ENCODE results near the gene TMEM72.

Gene TMEM72

DNA sequence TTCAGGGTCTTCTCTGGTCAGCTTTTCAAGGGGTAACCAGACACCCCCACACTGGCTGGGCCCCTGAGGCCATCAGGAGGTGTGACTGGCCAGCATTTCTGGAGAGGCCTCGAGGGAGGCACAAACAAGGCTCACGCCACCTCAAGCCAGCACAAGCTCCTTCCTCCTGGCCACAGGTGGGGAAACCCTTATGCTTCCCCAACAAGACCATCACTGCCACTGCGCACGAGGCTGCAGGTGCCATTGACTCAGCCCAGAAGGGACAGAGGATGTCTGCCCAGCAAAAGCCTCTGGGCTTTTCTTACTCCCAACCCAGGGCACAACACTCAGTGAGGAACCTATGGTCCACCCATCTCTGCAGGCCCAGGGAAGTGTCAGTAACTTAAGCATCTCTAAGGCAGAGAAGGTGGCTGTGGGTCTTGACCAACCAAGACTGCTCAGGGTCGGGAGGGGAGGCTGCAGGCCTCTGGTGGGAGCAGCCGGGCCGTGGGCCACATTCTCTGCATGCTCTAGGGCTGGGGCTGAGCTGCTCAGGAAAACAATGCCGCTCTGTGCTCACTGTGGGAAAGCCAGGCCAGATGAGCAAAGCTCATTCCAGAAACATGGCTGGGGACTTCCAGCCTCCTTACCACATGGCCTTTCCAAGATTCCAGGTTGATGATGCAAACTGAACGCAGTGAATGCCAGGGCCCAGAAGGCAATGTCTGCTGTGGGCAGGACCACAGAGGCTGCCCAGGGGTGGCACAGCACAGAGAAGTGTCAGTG, 24.2 kb downstream of the TMEM72 start:
- DNase-seq = no peak

DNA sequence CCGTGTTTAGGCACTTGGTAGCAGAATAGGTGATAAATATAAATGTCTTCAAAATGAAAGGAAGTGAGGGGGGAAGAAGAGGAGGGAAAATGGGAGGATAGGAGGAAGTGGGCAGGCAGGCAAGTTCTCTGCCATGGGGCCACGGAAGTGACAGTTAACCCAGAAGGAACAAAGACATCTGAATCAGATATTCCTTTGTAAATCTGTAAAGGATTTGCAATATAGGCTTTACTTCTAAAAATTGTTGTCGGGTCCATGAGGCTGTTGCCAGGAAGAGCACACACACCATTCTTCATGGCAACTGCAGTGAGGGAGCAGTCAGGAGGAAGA, 24.8 kb downstream of the TMEM72 start:
- no peak for DNase-seq

DNA sequence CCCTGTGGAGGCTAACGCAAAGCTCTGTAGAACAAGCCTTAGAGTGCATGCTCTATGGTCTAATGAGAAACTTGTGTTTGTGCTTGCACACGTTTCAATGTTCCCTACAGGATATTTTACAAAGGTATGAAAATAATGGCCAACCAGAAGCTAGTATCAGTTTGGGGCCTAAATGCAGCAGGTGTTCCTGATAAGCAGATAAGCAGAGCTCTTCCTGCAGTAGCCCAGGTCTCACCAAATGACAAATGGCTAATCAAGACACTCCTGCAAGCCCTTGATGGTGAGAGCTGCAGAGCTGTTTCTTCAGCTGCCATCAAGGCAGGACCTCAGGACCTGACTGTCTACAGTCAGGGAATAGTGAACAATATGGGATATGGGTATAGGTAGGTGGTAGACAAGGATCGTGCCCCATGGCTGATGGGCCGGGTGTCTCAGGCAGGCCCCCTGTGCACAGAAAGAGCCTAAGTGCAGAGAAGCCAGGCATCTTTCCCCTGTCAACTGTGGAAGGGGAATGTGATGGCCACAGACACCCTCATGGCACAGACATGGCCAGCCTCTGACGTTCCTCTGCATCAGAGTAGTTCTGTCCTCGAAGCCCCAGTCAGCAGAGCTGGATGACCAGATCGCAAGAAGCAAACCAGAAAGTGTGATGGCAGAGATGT, 25.3 kb downstream of the TMEM72 start:
- DNase-seq = no peak

DNA sequence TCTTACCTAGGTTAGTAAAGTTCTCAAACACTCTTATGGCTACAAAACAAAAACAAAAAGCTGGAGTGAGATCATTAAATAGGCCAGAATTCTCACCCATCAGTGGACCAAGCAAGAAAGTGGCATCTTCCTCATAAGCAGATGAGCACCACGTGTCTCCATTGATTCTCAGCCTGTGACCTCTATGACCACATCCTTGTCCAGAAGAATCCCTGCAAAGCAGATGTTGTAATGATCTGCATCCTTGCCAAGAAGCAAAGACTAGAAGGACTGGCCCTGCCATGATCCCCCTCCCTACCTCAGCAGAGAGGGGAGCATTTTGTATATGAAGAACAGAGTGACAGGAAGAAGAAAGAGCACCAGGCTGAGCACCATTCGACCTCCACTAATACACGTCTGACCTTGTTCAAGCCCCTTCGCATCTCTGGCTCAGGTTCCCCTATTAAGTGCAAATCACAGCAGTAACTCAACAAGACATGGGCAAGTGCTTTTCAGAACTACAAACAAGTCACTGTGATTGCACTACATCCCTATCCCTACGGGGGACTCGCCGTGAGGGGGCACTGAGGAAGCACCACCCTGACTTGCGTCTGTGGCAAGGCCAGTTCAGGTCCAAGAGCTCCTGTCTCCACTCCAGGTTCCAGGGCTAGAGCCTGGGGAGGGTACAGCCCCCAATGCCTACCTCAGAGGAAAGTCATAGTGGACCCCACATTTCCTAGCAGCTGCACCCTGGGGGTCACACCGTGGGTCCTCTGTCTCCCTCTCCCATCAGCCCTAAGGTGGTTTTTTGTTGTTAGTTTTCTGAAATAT, 26.3 kb downstream of the TMEM72 start:
- no peak for DNase-seq

DNA sequence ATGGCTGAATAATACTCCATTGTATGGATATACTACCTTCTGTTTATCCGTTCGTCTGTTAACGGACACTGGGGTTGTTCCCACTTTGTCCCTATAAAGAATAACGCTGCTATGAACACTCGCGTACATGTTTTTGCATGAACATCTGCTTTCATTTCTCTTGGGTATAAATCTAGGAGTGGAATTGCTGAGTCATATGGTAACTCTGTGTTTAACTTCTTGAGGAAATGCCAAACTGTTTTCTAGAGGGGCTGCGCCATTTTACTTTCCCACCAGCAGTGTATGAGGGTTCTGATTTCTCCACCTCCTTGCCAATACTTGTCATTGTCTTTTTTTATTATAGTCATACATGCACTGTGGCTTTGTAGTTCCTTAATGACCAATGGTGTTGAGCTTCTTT, 27.8 kb downstream of the TMEM72 start:
- no peak for DNase-seq

DNA sequence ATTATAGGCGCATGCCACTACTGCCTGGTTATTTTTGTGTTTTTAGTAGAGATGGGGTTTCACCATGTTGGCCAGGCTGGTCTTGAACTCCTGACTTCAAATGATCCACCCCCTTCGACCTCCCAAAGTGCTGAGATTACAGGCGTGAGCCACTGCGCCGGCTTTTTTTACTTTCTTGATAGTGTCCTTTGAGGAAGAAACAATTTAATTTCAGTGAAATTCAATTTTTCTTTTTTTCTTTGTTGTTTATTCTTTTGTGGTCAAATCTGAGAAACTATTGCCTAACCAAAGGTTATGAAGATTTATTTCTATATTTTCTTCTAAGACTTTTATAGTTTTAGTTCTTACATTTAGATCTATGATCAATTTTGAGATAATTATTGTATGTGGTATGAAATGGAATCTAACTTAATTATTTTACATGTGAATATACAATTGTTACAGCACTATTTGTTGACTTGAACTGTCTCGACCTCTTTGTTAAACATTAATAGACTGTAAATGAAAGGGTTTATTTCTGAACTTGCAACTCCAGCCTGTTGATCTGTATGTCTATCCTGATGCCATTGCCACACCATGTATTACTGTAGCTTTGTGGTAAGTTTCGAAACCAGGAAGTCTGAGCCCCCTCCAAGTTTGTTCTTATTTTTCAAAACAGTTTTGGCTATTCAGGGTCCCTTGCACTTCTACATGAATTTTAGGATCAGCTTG, 28.7 kb downstream of the TMEM72 start:
- DNase-seq = no peak

DNA sequence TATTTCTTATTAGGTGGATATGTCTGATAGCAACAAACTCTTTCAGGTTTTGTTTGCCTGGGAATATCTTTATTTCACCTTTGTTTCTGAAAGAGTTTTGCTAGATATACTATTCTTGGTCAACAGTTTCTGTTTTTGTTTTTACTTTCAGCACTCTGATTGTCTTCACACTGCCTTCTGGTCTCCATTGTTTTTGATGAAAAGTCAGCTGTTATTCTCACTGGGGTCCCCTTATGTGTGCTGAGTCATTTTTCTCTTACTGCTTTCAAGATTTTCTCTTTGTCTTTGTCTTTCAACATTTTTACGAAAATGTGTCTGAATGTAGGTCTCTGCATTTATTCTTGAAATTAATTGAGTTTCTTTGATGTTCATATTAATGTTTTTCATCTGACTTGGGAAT, 33.2 kb downstream of the TMEM72 start:
- no peak for DNase-seq

DNA sequence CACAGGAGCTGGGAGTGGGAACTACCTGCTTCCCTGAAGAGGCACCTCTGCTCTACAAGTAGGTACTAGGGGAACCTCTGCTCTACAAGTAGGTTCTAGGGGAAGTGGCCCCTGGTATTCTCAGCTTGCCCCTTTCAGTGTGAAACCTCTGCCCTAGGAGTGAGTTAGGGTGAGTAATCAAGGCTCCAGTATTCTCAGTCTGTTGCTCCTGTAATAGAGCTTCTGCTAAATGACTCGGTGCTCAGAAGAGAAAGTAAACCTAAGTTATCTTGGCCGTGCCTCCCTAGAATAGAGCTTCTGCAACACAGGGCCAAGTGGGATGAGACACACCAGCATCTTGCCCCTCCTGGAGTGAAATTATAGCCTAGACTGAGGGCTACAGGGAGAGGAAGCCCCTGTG, 35.1 kb downstream of the TMEM72 start:
- peak; percentile 7 for DNase-seq

DNA sequence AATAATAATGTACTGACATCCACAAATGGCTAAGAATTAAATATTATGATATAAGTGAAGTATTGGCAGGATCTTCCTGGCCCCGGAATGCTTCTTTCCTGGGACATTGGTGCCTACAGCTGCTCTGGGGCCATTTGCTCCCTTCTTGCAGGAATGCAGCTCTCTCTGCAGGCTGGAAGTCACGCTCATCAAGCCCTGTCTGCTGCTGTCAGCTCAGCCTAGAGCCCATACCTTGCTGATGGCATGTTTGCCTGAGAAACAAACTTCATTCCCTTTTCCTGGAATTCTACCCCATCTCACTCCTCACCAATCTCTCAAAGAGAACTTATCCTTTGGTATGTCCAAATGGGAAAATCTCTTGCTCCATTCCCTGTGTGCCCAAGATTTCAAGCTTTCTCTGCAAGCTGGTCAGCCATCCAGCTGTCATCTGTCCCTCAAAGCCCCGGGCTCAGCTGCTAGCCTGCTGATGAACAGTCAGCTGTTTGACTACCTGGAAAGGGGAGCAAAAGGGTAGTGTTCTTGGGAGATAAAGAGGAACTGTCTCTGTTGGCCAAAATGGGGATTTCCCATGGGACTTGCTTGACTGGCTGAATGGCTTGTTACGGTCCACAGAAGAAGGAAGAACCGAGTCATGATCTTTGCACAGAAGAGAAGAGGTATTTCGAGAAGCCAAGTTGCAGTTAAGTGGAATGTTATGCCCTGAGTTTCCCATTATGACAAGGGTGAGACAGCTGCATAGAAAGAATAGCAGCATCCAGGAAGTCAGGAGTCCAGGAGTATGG, 36.4 kb downstream of the TMEM72 start:
- DNase-seq = peak; percentile 18

DNA sequence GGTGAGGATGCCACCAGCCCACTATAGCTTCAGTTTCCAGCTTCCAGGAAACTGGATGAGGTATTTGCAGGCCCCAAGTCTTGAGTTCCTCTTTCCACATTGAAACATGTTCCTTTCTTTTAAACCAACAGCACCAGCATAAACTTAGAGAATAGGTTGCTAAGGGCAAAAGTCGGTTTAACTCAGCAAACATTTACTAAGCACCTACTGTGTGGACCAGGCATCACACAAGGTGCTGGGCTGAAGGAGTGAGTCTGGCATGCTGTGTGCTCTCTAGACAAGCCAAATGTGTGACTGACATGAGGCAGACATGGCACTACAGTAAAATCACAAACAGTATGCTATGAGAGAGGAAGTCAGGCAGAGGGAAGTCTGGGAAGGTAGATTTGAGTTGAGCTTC, 37.5 kb downstream of the TMEM72 start:
- no peak for DNase-seq

DNA sequence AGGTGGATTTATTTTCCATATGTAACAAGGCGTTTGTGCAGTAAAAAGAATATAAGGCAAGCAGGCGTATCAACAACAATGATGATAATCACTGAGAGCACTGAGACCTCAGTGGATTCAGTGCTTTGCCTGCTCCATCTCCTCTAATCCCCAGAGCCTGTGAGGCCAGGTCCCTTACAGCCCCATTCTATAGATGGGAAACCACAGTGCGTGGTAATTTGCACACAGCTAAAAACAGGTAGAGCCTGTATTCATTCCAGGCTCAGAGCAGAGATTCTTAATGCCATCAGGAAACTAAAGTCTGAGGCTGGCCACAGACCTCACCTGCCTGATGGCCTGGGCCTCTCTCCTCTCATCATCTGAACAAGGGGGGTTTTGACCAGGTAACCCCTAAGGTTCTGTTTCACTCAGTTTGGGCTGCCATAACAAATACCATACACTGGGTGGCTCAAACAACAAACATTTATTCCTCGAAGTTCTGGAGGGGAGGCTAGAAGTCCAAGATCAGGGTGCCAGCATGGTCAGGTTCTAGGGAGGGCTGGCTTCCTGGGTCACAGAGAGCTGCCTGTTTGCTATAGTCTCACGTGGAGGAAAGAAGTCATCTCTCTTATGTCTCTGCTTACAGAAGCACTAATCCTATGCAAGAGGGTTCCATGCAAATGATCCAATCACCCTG, 38.1 kb downstream of the TMEM72 start:
- peak; percentile 21 for DNase-seq

DNA sequence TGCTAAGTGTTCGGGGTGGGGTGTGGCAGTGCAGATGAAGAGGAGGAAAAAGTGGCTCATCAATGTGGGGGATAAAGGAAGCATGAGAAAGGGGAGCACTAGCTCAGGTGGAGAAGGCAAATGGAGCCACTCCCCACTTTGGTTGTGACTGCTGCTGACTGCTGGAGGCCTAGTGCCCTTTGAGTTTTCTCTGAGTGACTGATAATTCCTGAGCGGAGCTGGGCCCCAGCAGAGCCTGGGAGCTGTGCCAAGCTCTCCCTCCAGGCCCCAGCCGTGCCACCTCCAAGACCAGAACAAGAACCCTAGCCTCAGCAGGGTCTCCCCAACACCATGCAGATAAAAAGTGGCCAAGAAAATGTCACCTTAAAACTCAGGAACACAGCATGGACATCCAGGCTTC, 38.8 kb downstream of the TMEM72 start:
- peak; percentile 14 for DNase-seq

DNA sequence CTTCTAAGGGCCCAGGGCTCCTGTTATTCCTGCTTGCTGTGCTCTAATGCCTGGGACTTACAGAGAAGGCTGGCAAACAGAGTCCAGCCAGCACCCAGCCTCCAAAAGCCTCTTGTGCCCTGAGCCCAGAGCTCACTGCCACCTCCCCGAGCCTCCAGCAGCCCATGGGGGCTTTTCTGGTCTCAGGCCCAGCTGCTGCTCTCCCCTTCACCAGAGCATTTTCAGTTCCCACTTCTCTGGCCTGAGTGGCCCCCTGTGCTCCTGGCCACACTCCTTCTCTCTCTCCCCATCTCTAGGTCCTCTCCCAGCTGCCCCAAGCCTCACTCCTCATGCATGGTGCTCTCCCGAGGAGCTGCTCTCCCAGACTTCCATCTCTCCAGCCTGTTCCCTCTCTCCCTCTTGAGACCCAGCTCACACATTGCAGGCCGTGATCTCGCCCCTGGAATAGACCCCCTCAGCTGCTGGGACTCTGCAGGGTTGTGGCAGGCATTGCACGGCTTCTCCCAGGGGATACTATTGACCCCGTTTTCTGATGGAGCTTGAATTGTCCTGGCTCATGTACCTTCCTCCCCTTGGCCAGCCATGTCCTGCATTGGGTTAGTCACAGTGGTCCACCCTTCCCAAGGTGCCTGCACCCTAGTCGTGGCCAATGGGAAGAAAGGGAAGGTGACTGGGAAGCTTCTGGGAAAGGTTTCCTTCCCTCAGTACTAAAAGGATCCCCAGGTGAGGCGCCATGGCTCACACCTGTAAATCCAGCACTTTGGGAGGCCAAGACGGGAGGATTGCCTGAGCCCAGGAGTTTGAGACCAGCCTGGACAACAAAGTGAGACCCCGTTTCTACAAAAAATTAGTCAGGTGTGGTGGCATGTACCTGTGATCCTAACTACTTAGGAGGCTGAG, 39.4 kb downstream of the TMEM72 start:
- peak; percentile 9 for DNase-seq

DNA sequence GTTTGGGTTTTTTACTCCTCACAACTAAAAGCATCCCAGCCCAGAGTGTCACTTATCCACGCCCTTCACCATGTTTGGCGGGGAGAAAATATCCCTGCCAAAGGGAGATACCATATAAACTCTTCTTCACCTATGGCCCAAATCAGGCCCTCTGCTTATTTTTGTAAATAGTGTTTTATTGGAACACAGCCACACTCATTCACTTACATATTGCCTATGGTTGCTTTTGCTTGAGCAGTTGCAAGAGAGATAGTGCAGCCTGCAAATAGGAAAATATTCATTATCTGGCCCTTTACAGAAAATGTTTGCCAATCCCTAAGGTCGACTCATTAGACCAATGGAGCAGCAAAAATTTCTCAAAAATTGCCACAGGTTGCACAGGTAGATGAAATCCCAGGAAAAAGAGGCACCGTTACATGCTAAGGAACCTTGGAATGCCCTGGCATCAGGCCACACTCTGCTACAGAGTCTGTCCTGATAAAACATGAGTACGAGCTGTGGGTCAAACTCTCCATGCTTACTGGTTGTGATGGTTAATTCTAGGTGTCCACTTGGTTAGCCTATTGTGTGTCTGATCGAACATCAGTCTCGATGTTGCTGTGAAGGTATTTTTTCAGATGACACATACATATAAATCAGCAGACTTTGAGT, 40.6 kb downstream of the TMEM72 start:
- DNase-seq = no peak

DNA sequence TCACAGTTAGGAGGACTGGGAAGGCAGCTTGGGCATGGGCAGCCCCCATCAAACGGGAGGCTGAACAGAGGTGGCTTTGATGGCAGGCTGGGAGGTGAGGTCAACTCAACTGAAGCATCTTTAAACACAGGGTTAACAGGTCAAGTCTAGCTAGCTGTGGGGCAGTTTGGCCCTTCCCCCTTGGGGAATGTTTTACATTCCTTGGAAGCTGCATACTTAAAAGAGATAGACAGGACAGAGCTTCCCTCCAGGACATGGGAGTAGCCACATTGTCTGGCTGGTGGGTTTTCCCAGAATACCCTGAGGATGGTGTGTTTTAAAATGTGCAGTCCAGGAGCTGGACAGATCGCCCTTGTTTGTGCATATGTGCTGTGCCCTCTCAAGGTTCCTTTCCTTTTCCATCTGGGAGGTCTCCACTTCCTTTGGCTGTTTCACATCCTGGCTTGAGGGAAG, 41.7 kb downstream of the TMEM72 start:
- peak; percentile 17 for DNase-seq

DNA sequence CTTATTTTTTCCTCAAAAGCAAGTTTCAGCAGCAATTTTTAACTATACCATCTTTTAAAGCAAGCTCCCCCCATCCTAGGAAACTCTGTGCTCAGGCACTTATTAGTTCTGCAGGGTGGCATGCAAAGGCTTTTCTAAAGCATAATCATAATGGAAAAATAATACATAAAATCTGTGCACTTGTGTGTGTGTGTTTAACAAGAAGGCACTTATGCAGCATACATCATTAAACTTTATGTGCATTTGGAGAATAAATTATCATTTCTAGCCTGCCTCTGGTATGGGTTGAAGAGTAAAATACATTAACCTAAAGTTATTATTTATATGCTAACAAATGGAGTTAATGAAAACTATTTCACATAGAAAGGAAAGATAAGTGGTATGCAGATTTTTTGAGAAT, 42.9 kb downstream of the TMEM72 start:
- DNase-seq = no peak

DNA sequence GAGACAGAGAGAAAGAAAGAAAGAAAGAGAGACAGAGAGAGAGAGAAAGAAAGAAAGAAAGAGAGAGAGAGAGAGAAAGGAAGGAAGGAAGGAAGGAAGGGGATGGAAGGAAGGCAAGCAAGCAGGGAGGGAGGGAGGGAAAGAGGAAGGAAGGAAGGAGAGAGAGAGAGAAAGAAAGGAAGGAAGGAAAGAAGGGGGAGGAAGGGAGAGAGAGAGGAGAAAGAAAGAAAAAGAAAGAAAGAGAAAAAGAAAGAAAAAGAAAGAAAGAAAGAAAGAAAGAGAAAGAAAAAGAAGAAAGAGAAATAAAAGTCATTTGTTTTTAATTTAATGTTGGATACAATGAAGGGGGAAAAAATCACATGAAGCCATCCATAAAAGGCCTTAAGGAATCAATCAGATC, 43.8 kb downstream of the TMEM72 start:
- no peak for DNase-seq

DNA sequence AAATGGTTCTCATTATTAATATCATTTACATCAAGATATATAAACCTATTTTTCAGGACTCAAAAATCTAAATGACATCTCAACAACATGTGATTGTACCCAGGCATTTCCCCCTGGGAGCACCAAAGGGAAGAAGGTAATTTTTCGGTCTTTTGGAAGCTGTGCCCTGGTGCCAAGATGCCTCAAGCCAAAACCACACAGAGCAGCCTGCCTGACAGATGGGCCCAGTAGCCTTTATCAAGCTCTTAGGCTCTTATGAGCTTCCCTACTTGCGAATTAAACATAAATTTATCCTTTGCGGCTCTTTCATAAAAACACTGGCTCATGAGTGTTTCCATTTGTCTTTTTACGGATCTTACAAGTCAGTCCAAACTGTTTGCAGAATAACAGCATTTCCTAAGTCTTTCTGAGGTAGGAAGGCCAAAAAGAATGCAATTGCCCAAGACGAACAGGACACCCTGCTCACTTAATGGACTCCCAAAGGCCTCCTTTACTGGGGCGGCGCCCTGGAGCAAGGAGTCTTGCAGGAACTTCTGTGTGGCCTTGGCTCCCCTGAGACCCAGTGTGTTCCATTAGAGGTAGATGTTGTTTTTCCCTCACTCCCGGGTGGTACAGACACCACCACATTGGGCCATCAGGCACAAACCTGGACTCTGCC, 44.4 kb downstream of the TMEM72 start:
- DNase-seq = peak; percentile 17

DNA sequence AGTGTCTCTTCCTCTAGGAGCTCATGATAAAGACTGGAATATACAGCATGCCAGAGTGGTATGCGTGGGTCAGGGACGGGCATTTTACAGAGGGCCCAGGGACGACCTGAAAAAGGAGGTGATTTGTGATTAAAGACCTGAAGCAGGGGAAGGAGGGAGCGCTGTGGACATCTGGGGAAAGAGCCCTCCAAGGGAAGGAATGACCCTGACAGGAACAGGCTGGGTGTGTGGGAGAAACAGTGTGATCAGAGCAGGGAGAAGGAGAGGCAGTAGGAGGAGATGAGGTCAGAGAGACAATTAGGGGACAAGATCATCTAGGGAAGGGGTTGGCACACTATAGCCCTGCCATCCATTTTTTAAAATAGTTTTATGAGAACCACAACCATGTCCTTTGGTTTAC, 45.1 kb downstream of the TMEM72 start:
- DNase-seq = peak; percentile 9
